OCI-LY3 (cell line): Measurements from ENCODE around the gene USH2A.

Experiments used
- H2AFZ ChIP-seq: fragments of 200-600, 300-600 bp; shearing (Covaris generic); 2 replicates; pipeline ENCODE4 v1.6.0; 2014; ENCODE audit warnings: antibody characterized with exemption, low read depth, low read length
- H3K27ac ChIP-seq: fragments of 200-600, 300-600 bp; sonication (generic); 2 replicates; pipeline ENCODE4 v1.5.1; 2014; ENCODE audit warnings: mild to moderate bottlenecking, low read length, moderate library complexity, mixed read lengths
- H3K27me3 ChIP-seq: fragments of 200-600, 300-600 bp; sonication (generic); 2 replicates; pipeline ENCODE4 v1.6.1; 2014; ENCODE audit warnings: low read depth, low read length, mixed read lengths
- H3K36me3 ChIP-seq: fragments of 200-600, 300-600 bp; sonication (generic); replicated peaks from 2 replicates; pipeline ENCODE3; 2014; ENCODE audit warnings: low read depth, low read length, mixed read lengths
- H3K4me1 ChIP-seq: fragments of 300-600, 200-600 bp; sonication (generic); 2 replicates; pipeline ENCODE4 v1.6.1; 2014; ENCODE audit warnings: low read length, mixed read lengths
- H3K4me2 ChIP-seq: fragments of 200-600, 300-600 bp; sonication (generic); 2 replicates; pipeline ENCODE4 v1.6.1; 2014; ENCODE audit warnings: low read length, mixed read lengths
- H3K4me3 ChIP-seq: fragments of 300-600, 200-600 bp; sonication (generic); 2 replicates; pipeline ENCODE4 v1.5.1; 2014; ENCODE audit warnings: antibody characterized with exemption, mild to moderate bottlenecking, low read length, moderate library complexity
- H3K79me2 ChIP-seq: fragments of 300-600, 200-600 bp; shearing (Covaris generic); 2 replicates; pipeline ENCODE4 v1.6.1; 2014; ENCODE audit warnings: mild to moderate bottlenecking, low read length, mixed read lengths
- H3K9ac ChIP-seq: fragments of 300-600, 200-600 bp; shearing (Covaris generic); 2 replicates; pipeline ENCODE4 v1.6.0; 2014; ENCODE audit warnings: mild to moderate bottlenecking, low read length, moderate library complexity
- H3K9me3 ChIP-seq: fragments of 200-600, 300-600 bp; shearing (Covaris generic); 2 replicates; pipeline ENCODE4 v1.6.1; 2014; ENCODE audit warnings: low read length, mixed read lengths; ENCODE audit not compliant: insufficient read depth
- H4K20me1 ChIP-seq: fragments of 200-600, 300-600 bp; sonication (generic); 2 replicates; pipeline ENCODE4 v1.6.1; 2016; ENCODE audit warnings: low read length, mixed read lengths; ENCODE audit not compliant: insufficient read depth
- EZH2phosphoT487 ChIP-seq: fragments of 200-600 bp; shearing (Covaris generic); IDR thresholded peaks from 2 replicates; pipeline ENCODE4 v1.6.1; 2018; ENCODE audit warnings: antibody characterized with exemption, mixed run types, low read depth
- TF ChIP-seq, protein P1 (sequence below): fragments of 200-600, 300-600 bp; sonication (generic); IDR thresholded peaks from 2 replicates; pipeline ENCODE4 v1.5.1; 2014; ENCODE audit warnings: antibody characterized with exemption, low read length, low read depth

Gene USH2A

DNA sequence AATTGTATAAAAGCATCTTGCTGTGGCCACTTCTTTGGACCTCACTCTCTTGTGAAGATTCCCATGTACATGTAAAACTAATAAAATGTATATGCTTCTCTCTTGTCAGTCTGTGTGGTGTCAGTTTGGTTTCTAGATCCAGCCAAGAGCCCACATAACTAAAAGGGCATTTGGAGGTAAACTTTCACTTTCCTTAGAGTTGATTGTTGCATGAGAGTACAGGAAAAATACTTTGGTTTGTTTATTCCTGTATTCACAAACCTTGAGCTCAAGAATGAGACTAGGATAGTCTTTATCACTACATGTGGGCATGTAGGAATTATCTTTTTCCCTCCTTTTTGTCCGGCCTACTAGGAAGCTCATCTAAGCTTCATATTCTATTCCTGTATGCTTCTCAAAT lies 805.3 kb downstream of the USH2A start:
- Histone ChIP-seq H3K36me3 (peaks cover 38% of the 10 kb centered on the region), H3K4me2 (no peak overlapping the region), H3K4me3 (no peak overlapping the region), H4K20me1 (no peaks in the 10 kb centered on the region), H3K9ac (no peak overlapping the region), H2AFZ (no peak overlapping the region), H3K27ac (no peak overlapping the region), H3K79me2 (no peaks in the 10 kb centered on the region), H3K27me3 (no peaks in the 10 kb centered on the region), H3K4me1 (peaks cover 14% of the 10 kb centered on the region), H3K9me3 (no peaks in the 10 kb centered on the region)
- TF ChIP-seq, protein P1, sequence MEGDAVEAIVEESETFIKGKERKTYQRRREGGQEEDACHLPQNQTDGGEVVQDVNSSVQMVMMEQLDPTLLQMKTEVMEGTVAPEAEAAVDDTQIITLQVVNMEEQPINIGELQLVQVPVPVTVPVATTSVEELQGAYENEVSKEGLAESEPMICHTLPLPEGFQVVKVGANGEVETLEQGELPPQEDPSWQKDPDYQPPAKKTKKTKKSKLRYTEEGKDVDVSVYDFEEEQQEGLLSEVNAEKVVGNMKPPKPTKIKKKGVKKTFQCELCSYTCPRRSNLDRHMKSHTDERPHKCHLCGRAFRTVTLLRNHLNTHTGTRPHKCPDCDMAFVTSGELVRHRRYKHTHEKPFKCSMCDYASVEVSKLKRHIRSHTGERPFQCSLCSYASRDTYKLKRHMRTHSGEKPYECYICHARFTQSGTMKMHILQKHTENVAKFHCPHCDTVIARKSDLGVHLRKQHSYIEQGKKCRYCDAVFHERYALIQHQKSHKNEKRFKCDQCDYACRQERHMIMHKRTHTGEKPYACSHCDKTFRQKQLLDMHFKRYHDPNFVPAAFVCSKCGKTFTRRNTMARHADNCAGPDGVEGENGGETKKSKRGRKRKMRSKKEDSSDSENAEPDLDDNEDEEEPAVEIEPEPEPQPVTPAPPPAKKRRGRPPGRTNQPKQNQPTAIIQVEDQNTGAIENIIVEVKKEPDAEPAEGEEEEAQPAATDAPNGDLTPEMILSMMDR = no peak
- no peak for TF ChIP-seq EZH2phosphoT487

DNA sequence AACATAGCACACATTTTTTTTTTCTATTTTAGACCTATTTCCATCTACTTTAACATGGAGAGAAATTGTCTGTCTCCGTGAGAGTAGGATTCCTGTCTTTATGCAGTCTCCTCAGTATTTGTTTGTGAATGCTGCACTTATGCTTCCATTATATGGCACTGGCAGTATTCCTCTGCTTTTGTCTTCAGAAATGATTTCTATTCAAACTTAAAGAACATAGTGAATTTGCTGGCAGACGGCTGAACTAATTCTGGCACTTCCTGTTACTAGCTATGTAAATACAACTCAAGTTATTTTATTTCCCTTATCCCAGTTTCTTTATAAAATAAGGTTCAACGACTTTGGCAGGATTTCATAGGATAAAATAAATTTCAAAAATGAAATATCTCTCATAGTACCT lies 810.9 kb downstream of the USH2A start:
- no peak overlapping the region for H3K4me3 ChIP-seq
- no peak overlapping the region for H2AFZ ChIP-seq
- H3K79me2 ChIP-seq = no peaks in the 10 kb centered on the region
- no peaks in the 10 kb centered on the region for H4K20me1 ChIP-seq
- H3K27ac ChIP-seq = no peak overlapping the region
- H3K4me2 ChIP-seq = no peak overlapping the region
- TF ChIP-seq, protein P1 = no peak
- TF ChIP-seq EZH2phosphoT487 = no peak
- H3K9ac ChIP-seq = no peak overlapping the region
- H3K27me3 ChIP-seq = no peaks in the 10 kb centered on the region
- H3K9me3 ChIP-seq = no peaks in the 10 kb centered on the region
- no peaks in the 10 kb centered on the region for H3K4me1 ChIP-seq
- H3K36me3 ChIP-seq = peaks cover 30% of the 10 kb centered on the region

DNA sequence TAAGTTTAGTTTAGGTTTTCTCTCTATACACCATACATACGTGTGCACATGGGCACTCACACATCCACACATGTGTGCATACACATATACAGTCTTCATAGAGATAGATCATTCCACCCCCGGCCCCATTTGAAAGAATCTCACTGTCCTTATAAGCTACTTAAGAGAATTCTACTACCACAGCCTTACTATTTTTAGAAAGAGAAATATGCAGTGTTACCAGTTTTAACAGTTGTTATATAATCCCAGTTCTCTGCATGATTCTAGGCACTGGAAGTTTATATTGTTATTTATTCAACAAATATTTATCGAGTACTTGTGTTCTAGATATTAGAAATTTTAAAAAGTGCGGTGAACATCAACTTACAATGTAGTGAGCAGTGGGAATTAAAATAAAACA lies 814.6 kb downstream of the USH2A start:
- TF ChIP-seq, protein P1 = no peak
- no peak for TF ChIP-seq EZH2phosphoT487
- no peaks in the 10 kb centered on the region for H3K9me3 ChIP-seq
- H3K79me2 ChIP-seq = no peaks in the 10 kb centered on the region
- H3K9ac ChIP-seq = no peak overlapping the region
- no peak overlapping the region for H2AFZ ChIP-seq
- no peak overlapping the region for H3K4me2 ChIP-seq
- peaks cover 25% of the 10 kb centered on the region for H3K36me3 ChIP-seq
- H3K27ac ChIP-seq = no peak overlapping the region
- no peak overlapping the region for H3K4me3 ChIP-seq
- no peaks in the 10 kb centered on the region for H3K4me1 ChIP-seq
- H3K27me3 ChIP-seq = no peaks in the 10 kb centered on the region
- 0 out of 2 replicates have a peak, but pooled peaks cover 5% of the 10 kb centered on the region for H4K20me1 ChIP-seq

DNA sequence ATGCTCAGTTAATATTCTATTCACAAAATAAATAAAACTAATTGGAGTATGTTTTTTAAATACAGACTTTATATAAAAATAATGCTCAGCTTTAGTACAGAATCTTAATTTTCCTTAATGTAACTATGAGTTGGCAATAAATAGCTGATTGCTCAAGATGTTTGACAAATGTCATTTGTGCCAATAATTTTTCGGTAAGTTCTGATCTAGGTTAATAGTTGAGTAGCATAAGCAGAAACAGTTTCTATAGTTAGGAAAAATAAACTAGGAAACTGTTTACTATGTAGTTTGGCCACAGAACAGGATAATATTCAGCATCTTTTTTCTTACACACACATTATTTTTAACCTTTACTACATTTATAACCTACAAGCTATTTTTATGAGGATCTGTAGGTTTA lies 815.8 kb downstream of the USH2A start:
- H3K27ac ChIP-seq = no peak overlapping the region
- no peaks in the 10 kb centered on the region for H3K27me3 ChIP-seq
- no peak overlapping the region for H2AFZ ChIP-seq
- H3K79me2 ChIP-seq = no peaks in the 10 kb centered on the region
- no peak for TF ChIP-seq EZH2phosphoT487
- TF ChIP-seq, protein P1 = no peak
- H3K36me3 ChIP-seq = peaks cover 24% of the 10 kb centered on the region
- no peak overlapping the region for H3K4me2 ChIP-seq
- H3K9me3 ChIP-seq = no peaks in the 10 kb centered on the region
- no peaks in the 10 kb centered on the region for H3K4me1 ChIP-seq
- no peak overlapping the region for H3K4me3 ChIP-seq
- 0 out of 2 replicates have a peak, but pooled peaks cover 5% of the 10 kb centered on the region for H4K20me1 ChIP-seq
- no peak overlapping the region for H3K9ac ChIP-seq
